Astrocyte of the spinal cord (primary cell): ENCODE results near the gene NFATC1.
A peak's percentile ranks its signal among the peaks of the same experiment; 100 is the strongest.

Experiments
- DNase-seq: peaks from one replicate; pipeline ENCODE4 v3.0.0; 2011; ENCODE audit warnings: low read depth, low spot score
- H3K4me3 ChIP-seq: 2 replicates; pipeline ENCODE4 v1.5.1; 2011; ENCODE audit warnings: low read depth, mild to moderate bottlenecking, low read length, moderate library complexity
- CTCF ChIP-seq: IDR thresholded peaks from 2 replicates; pipeline ENCODE4 v1.5.1; 2012; ENCODE audit warnings: low read depth, mild to moderate bottlenecking, low read length, inconsistent platforms
- in situ Hi-C: cut with HindIII; loops from 2 replicates; pipeline ENCODE4 v1.10.0; 2017; ENCODE audit warnings: low sequenced_read_pairs

NFATC1 gene

GRCh38 chr18:79422022-79422782 is 26.5 kb downstream of the NFATC1 start:
- H3K4me3 ChIP-seq: no peak overlapping the region
- no peak for TF ChIP-seq CTCF
- in situ Hi-C loops: no loop called here
- DNase-seq: peak; percentile 86

DNA sequence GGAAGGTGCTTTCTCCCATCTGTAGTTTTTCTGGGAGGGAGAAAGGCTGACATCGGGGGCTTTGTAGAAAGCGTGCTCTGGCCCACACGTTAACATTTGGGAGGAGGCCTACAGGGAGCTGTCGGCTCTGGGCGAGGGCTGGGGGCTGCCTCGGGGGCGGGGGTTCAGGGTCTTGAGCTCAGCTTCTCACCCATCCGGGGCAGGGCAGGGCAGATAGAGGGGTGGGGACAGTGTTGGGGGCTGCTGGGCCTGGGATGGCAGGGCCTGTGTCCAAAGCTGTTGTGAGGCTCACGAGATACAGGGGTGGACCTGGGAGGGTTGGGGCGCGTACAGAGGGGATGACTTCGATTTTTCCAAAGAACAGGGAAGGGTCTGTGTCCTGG is 27.0 kb downstream of the NFATC1 start:
- no peak for TF ChIP-seq CTCF
- DNase-seq: no peak
- H3K4me3 ChIP-seq: no peak overlapping the region
- in situ Hi-C loops: no loop called here

- no peak for TF ChIP-seq CTCF
- no peak overlapping the region for H3K4me3 ChIP-seq
- in situ Hi-C loops: no loop called here
- no peak for DNase-seq
These were observed 27.7 kb downstream of the NFATC1 start for GRCh38 chr18:79423211-79424007.

- H3K4me3 ChIP-seq: no peak overlapping the region
- DNase-seq: no peak
- TF ChIP-seq CTCF: no peak
- in situ Hi-C loops: no loop called here
These were observed 28.4 kb downstream of the NFATC1 start for GRCh38 chr18:79424008-79424565.

- in situ Hi-C loops: no loop called here
- no peak for TF ChIP-seq CTCF
- DNase-seq: no peak
- no peak overlapping the region for H3K4me3 ChIP-seq
These were observed 29.3 kb downstream of the NFATC1 start for GRCh38 chr18:79424880-79425568.

GRCh38 chr18:79425569-79425886 is 29.8 kb downstream of the NFATC1 start:
- no peak overlapping the region for H3K4me3 ChIP-seq
- no peak for TF ChIP-seq CTCF
- in situ Hi-C loops: no loop called here
- DNase-seq: no peak
